A673 (cell line): ENCODE data around the gene LDLRAD3. TPM values are rescaled to one million over a fixed set of nuclear protein-coding genes. Genes with fewer than 3 reads are reported as not detected.

Experiments
- BruUV-seq: library from RNA; stranded (reverse); fragments of 400-500 nt; replicated peaks from 2 replicates; lab custom pipeline; 2021; lab: Mats Ljungman, UMichigan
- CTCF ChIA-PET: fragments of 300-600 bp; sonication (Branson Sonifier 250); formaldehyde crosslinking; loops from one replicate; lab custom pipeline; 2022; ENCODE audit warnings: antibody characterized with exemption; lab: Charles Lee
- POLR2A ChIA-PET: fragments of 300-600 bp; sonication (Branson Sonifier 250); formaldehyde crosslinking; loops from one replicate; lab custom pipeline; 2022; ENCODE audit warnings: antibody characterized with exemption; ENCODE audit not compliant: low non-redundant PET; lab: Charles Lee
- DNase-seq: peaks from one replicate; pipeline ENCODE4 v3.0.0-alpha.2; 2015; ENCODE audit warnings: low spot score
- H3K27ac ChIP-seq: fragments of 200-600 bp; sonication (generic); 2 replicates; pipeline ENCODE4 v1.5.1; 2016; ENCODE audit warnings: mixed run types, low read depth, mild to moderate bottlenecking, mixed read lengths, antibody characterized with exemption, low read length; ENCODE audit not compliant: poor library complexity, severe bottlenecking
- H3K27me3 ChIP-seq: fragments of 200-600 bp; sonication (generic); replicated peaks from 2 replicates; pipeline ENCODE4 v1.6.1; 2017; ENCODE audit warnings: mixed run types, low read depth, mild to moderate bottlenecking, mixed read lengths, antibody characterized with exemption, low read length; ENCODE audit not compliant: insufficient read depth, poor library complexity
- H3K36me3 ChIP-seq: fragments of 200-600 bp; sonication (generic); 2 replicates; pipeline ENCODE4 v1.6.1; 2016; ENCODE audit warnings: mixed run types, mild to moderate bottlenecking, mixed read lengths, antibody characterized with exemption, low read length; ENCODE audit not compliant: insufficient read depth, poor library complexity, severe bottlenecking
- H3K4me1 ChIP-seq: fragments of 200-600 bp; sonication (generic); 2 replicates; pipeline ENCODE4 v1.6.1; 2017; ENCODE audit warnings: mixed run types, mild to moderate bottlenecking, mixed read lengths, antibody characterized with exemption, low read length; ENCODE audit not compliant: insufficient read depth, poor library complexity, severe bottlenecking
- H3K4me3 ChIP-seq: fragments of 200-600 bp; sonication (generic); 2 replicates; pipeline ENCODE4 v1.5.1; 2016; ENCODE audit warnings: low read depth, mixed run types, mild to moderate bottlenecking, mixed read lengths, low read length; ENCODE audit not compliant: poor library complexity, severe bottlenecking
- H3K9me3 ChIP-seq: fragments of 200-600 bp; sonication (generic); 2 replicates; pipeline ENCODE4 v1.6.1; 2016; ENCODE audit warnings: mixed run types, low read depth, mild to moderate bottlenecking, mixed read lengths, antibody characterized with exemption, low read length; ENCODE audit not compliant: poor library complexity, severe bottlenecking
- CTCF ChIP-seq: fragments of 300-800, 200-600 bp; sonication (generic); conservative IDR thresholded peaks from 2 replicates; pipeline ENCODE4 v1.5.1; 2017; ENCODE audit warnings: low read depth, mild to moderate bottlenecking, antibody characterized with exemption, low read length, moderate library complexity, mixed read lengths
- EZH2 ChIP-seq: fragments of 200-600 bp; sonication (generic); IDR thresholded peaks from 2 replicates; pipeline ENCODE4 v1.6.1; 2017; ENCODE audit warnings: borderline replicate concordance, low read depth, mild to moderate bottlenecking, mixed read lengths, antibody characterized with exemption, low read length; ENCODE audit not compliant: poor library complexity, severe bottlenecking
- intact Hi-C: fragments of 100-400 bp; cut with micrococcal nuclease; formaldehyde crosslinking; loops from one replicate; pipeline ENCODE4 v1.10.0; 2022; ENCODE audit not compliant: unreplicated experiment
- total RNA-seq: library from RNA; stranded (reverse); gene quantifications from 2 replicates; pipeline ENCODE4 v1.2.3, GENCODE V29; 2021

Gene LDLRAD3
- total RNA-seq, 1 experiment from 2014 or later = 13.1 TPM

GRCh38 chr11:36234825-36235224 is 291.0 kb downstream of the LDLRAD3 start:
- intact Hi-C loops = no loop called here
- Histone ChIP-seq H3K9me3 (no peaks in the 10 kb centered on the region), H3K4me1 (peaks cover 15% of the 10 kb centered on the region), H3K27me3 (no peaks in the 10 kb centered on the region), H3K4me3 (no peak overlapping the region), H3K27ac (no peak overlapping the region), H3K36me3 (no peaks in the 10 kb centered on the region)
- DNase-seq = no peak
- POLR2A ChIA-PET = no interaction called here
- TF ChIP-seq EZH2 = no peak
- TF ChIP-seq CTCF = no peak
- CTCF ChIA-PET = no interaction called here
- BruUV-seq = no TSS peak

- Histone ChIP-seq H3K4me1 (peaks cover 14% of the 10 kb centered on the region), H3K27ac (no peak overlapping the region), H3K9me3 (no peaks in the 10 kb centered on the region), H3K4me3 (no peak overlapping the region), H3K27me3 (no peaks in the 10 kb centered on the region), H3K36me3 (no peaks in the 10 kb centered on the region)
- BruUV-seq = no TSS peak
- POLR2A ChIA-PET = no interaction called here
- TF ChIP-seq CTCF (no peak), EZH2 (no peak)
- intact Hi-C loops = no loop called here
- no peak for DNase-seq
- CTCF ChIA-PET = interaction anchor here (0.6 kb wide), 1 partner anchor 467 kb away, joined by 3 read pairs; no protein-coding TSS in a partner anchor
Observed at GRCh38 chr11:36235750-36236149, 291.9 kb downstream of the LDLRAD3 start.

- Histone ChIP-seq H3K27me3 (no peaks in the 10 kb centered on the region), H3K9me3 (no peaks in the 10 kb centered on the region), H3K4me3 (no peak overlapping the region), H3K4me1 (no peaks in the 10 kb centered on the region), H3K27ac (no peak overlapping the region), H3K36me3 (no peaks in the 10 kb centered on the region)
- CTCF ChIA-PET = no interaction called here
- no peak for DNase-seq
- POLR2A ChIA-PET = no interaction called here
- intact Hi-C loops = no loop called here
- BruUV-seq = no TSS peak
- no peak for TF ChIP-seq CTCF
- no peak for TF ChIP-seq EZH2
Observed at GRCh38 chr11:36237391-36237790, 293.5 kb downstream of the LDLRAD3 start.
